GM18873 (cell line): ENCODE measurements around the gene ANKS1B.
"Not testable (repeated sequence)": the region's sequence is repeated elsewhere in the genome, so short reads cannot be mapped to it uniquely, and the experiment has no call there.

Experiments
- ATAC-seq: cut with Tn5 transposase; IDR thresholded peaks from one replicate; pipeline ENCODE4 v1.9.1; 2021; ENCODE audit warnings: mild to moderate bottlenecking, moderate library complexity, moderate number of reproducible peaks; ENCODE audit not compliant: unreplicated experiment, low FRiP score

ANKS1B gene

GRCh38 chr12:99898645-99899044 lies 86.1 kb downstream of the ANKS1B start:
- ATAC-seq, result no peak

- ATAC-seq, result no peak
Observed at GRCh38 chr12:99879439-99879838, 105.3 kb downstream of the ANKS1B start.

- ATAC-seq, result no peak
Observed at GRCh38 chr12:99875081-99875480, 109.7 kb downstream of the ANKS1B start.

GRCh38 chr12:99870085-99870484 lies 114.7 kb downstream of the ANKS1B start:
- no peak for ATAC-seq

GRCh38 chr12:99861731-99862130 lies 123.0 kb downstream of the ANKS1B start:
- ATAC-seq, result no peak

GRCh38 chr12:99859126-99859525 lies 125.6 kb downstream of the ANKS1B start:
- ATAC-seq, result no peak

GRCh38 chr12:99852666-99853065 lies 132.1 kb downstream of the ANKS1B start:
- ATAC-seq, result no peak

GRCh38 chr12:99847936-99848335 lies 136.8 kb downstream of the ANKS1B start:
- ATAC-seq, result no peak

- ATAC-seq, result no peak
Observed at GRCh38 chr12:99834710-99835109, 150.0 kb downstream of the ANKS1B start.

GRCh38 chr12:99833397-99833796 lies 151.3 kb downstream of the ANKS1B start:
- no peak for ATAC-seq

GRCh38 chr12:99824900-99825542 lies 159.7 kb downstream of the ANKS1B start:
- ATAC-seq, result no peak

GRCh38 chr12:99822273-99822672 lies 162.5 kb downstream of the ANKS1B start:
- ATAC-seq, result no peak

- no peak for ATAC-seq
Observed at GRCh38 chr12:99810718-99811593, 173.8 kb downstream of the ANKS1B start.

GRCh38 chr12:99809909-99810308 lies 174.8 kb downstream of the ANKS1B start:
- ATAC-seq, result no peak

GRCh38 chr12:99806304-99806703 lies 178.4 kb downstream of the ANKS1B start:
- no peak for ATAC-seq

GRCh38 chr12:99804715-99805114 lies 180.0 kb downstream of the ANKS1B start:
- ATAC-seq, result no peak

GRCh38 chr12:99800605-99801004 lies 184.1 kb downstream of the ANKS1B start:
- no peak for ATAC-seq

GRCh38 chr12:99797931-99798330 lies 186.8 kb downstream of the ANKS1B start:
- not testable (repeated sequence) for ATAC-seq

- no peak for ATAC-seq
Observed at GRCh38 chr12:99783421-99783820, 201.3 kb downstream of the ANKS1B start.

- ATAC-seq, result no peak
Observed at GRCh38 chr12:99772274-99772673, 212.5 kb downstream of the ANKS1B start.

GRCh38 chr12:99771659-99772058 lies 213.1 kb downstream of the ANKS1B start:
- no peak for ATAC-seq
